CD4-positive, alpha-beta T cell treated with Interleukin-6 for 4 hours (primary cell): Measurements from ENCODE around the gene PIAS2.
"Not testable (repeated sequence)": the region's sequence is repeated elsewhere in the genome, so short reads cannot be mapped to it uniquely, and the experiment has no call there.

Experiments used
- DNase-seq: peaks from one replicate; pipeline ENCODE4 v3.0.0-alpha.2; 2020; ENCODE audit warnings: mixed read lengths

Gene PIAS2

DNA sequence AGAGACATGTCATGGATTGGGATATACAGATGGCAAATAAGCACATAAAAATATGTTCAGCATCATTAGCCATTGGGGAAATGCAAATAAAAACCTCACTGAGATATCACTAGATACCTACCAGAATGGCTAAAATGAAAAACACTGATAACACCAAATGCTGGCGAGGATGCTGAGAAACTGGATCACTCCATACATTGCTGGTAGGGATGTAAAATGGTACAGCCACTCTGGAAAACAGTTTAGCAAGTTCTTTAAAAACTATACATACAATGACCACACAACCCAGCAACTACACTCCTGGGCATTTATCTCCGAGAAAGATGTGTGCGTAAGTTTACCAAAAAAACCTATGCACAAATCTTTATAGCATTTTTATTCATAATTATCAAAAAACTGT lies 13.9 kb downstream of the PIAS2 start:
- no peak for DNase-seq

DNA sequence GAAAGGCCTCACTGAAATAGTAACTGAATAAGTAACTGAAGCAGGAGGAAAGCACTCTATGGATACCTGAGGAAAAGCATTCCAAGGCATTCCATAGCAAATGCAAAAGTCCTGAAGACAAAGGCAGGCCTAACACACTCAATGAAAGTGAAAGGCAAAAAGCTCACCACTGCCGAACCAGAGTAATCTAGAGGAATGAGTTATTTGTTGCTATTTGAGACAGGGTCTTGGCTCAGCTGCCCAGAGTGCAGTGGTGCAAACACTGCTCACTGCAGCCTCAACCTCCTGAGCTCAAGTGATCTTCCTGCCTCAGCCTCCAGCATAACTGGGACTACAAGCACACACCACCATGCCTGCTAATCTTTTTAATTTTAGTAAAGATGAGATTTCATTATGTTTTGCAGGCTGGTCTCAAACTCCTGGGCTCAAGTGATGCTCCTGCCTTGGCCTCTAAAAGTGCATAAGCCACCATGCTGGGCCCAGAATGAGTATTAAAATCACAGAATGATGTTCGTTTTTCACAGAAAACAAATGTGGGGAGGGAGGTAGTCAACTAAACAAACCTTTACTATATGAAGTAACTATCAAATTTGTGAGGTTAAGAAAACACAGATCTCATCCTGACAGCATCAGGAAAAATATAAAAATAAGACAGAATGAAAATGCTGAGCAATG lies 17.9 kb downstream of the PIAS2 start:
- no peak for DNase-seq

DNA sequence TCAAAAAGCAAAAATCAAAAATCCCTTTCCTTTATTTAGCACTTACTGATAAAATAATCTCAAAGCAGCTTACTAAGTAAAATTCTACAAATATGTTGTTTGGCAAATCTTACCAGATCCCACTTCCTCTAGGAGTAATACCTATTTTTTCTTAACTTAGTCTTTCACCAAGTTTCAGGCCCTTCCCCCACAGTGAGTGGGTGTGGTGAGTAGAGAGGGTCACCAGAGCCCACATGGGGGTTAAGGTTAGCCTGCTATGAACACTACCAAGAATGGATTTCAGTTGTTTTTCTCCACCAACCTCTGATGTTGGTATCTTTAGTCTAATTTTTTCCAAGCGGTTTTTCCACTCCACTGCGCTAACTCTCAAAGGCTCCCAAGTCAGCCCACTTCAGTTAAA lies 23.2 kb downstream of the PIAS2 start:
- no peak for DNase-seq

DNA sequence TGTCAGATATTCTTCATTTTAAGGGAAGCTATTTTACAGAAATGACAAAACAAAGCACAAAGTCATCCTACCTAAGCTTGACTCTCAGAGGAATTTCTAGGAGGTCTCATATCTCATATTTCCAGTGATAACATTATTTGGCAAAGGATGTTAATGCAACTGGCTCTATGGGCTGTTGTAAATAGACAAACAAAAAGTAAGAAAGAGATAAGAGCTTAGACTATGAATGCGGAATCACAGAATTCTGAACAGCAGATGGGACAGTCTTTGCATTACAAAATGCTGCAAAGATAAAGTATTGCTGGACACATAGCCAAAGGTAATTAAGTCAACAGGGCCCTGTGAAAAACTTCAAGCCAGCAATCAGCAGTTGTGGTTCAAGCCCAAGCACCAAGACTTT lies 23.9 kb downstream of the PIAS2 start:
- no peak for DNase-seq

DNA sequence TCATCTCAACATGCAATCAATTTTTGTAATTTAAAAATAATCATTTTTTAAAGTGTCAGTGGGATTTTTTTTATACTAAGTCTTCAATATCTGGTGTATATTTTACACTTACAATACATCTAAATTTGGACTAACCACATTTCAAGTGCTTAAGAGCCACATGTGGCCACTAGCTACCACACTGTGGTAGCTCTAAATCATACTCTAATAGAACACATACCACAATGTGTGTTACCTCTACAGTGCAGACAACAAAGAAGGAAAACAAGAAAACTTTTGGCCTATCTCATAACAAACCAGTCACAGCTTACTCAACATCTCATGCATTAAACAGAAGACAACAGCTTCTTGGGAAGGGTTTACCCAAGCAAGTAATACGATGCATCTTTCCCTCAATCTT lies 24.5 kb downstream of the PIAS2 start:
- DNase-seq = no peak

- DNase-seq = no peak
Measured at GRCh38 chr18:46891742-46892214, 25.5 kb downstream of the PIAS2 start.

- DNase-seq = no peak
Measured at GRCh38 chr18:46888965-46889364, 28.3 kb downstream of the PIAS2 start.

GRCh38 chr18:46886893-46887292 lies 30.4 kb downstream of the PIAS2 start:
- no peak for DNase-seq

GRCh38 chr18:46883180-46883579 lies 34.1 kb downstream of the PIAS2 start:
- DNase-seq = no peak

- DNase-seq = no peak
Measured at GRCh38 chr18:46877329-46877987, 39.8 kb downstream of the PIAS2 start.

GRCh38 chr18:46868169-46868921 lies 49.0 kb downstream of the PIAS2 start:
- DNase-seq = no peak

- no peak for DNase-seq
Measured at GRCh38 chr18:46867367-46868143, 49.8 kb downstream of the PIAS2 start.

GRCh38 chr18:46866523-46866922 lies 50.8 kb downstream of the PIAS2 start:
- DNase-seq = no peak

DNA sequence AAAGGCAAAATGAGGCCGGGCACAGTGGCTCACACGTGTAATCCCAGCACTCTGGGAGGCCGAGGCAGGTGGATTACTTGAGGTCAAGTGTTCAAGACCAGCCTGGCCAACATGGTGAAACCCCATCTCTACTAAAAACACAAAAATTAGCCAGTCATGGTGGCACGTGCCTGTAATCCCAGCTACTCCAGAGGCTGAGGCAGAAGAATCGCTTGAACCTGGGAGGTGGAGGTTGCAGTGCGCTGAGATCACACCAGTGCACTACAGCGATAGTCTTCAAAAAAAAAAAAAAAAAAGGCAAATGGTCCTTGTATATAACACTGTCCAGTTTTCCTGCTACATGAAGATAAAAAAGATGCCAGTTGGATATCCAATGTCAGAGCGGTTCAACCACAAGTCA lies 52.1 kb downstream of the PIAS2 start:
- not testable (repeated sequence) for DNase-seq

- no peak for DNase-seq
Measured at GRCh38 chr18:46859855-46860254, 57.5 kb downstream of the PIAS2 start.

DNA sequence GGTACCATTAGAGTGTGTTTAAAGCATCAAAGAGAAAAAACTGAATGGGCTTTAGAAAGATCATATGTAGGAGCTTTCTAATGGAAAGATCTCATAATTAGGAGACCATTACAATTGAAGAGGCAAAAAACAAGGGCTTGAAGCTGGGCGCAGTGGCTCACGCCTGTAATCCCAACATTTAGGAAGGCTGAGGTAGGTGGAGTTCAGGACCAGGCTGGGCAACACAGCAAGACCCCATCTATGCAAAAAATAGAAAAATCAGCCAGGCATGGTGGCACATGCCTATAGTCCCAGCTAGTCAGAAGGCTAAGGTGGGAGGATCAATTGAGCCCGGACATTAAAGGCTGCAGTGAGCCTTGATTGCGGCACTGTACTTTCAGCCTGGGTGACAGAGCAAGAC lies 59.0 kb downstream of the PIAS2 start:
- DNase-seq = no peak

DNA sequence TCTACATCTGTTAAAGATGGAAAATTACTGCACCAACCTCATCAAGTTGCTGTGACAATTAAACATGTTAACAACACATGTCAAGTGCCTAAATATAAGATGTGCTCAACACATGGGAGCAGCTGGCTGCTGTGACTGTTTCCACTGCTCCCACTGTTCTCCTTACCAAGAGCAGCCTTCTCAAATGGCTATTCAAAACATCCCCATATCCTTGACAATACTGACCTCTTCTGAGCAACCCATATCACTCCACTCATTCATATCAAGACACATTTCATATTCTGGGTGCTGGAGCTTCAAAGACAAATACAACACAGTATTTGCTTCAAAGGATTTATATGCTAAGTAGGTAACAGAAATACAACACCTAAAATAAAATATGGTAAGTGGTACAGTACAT lies 60.3 kb downstream of the PIAS2 start:
- DNase-seq = no peak

- DNase-seq = no peak
Measured at GRCh38 chr18:46849007-46849406, 68.3 kb downstream of the PIAS2 start.

GRCh38 chr18:46843372-46843771 lies 73.9 kb downstream of the PIAS2 start:
- DNase-seq = no peak

- DNase-seq = no peak
Measured at GRCh38 chr18:46842583-46842982, 74.7 kb downstream of the PIAS2 start.

DNA sequence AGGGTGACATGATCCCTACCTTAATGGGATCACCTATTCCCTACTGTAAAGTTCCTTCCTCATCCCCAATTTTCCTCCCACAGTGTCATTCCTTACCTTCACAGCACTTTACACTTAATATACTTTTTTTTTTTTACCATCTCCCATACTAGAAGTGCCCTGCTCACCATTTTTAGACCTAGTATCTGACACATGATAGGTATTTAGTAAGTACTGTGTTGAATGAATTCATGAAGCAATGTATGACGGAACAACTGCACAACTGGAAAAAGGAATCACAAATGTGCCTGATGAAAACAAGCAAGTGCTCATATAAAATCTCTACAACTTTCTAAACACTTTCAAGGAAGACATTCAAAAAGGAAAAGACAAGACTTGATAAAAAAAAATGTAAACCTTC lies 83.4 kb downstream of the PIAS2 start:
- DNase-seq = no peak

GRCh38 chr18:46832849-46833248 lies 84.5 kb downstream of the PIAS2 start:
- no peak for DNase-seq

DNA sequence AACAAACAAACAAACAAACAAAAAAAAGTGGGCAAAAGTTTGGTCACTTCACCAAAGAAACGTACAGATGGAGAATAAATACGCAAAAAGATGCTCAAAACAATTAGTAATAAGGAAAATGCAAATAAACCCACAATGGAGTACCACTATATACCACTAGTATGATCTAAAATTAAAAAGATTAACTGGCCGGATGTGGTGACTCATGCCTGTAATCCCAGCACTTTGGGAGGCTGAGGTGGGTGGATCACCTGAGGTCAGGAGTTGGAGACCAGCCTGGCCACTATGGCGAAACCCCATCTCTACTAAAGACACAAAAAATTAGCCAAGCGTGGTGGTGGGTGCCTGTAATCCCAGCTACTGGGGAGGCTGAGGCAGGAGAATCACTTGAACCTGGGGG lies 84.9 kb downstream of the PIAS2 start:
- not testable (repeated sequence) for DNase-seq
